Measurements from ENCODE around the gene PEX26.

DNA sequence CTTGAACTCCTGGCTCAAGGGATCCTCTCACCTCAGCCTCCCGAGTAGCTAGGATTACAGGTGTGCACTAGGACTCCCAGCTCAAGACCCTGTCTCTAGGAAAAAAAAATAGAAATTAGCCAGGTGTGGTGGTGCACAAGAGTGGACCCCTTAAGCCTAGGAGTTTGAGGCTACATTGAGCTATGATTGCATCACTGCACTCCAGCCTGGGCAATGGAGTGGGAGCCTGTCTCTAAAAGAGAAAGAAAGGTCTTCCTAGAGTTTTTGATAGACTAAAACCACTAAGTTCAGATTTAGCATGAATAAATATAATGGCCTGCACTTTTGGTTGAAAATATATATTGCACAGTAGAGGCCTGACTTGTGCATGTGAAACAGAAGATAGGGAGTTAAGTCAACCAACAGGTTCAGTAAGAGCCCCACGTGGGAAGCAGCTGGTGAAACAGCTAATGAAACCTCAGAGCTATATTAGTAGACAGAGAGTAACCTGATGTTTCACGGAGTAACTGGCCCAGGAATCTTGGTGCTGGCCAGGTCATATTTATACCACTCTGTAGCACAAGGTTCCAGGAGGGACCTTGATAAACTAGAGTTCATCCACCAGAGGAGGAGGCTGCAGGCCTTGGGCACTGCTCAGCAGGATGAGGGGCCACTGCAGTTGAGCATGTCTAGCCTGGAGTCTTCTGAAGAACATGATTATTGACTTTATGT is 48.8 kb upstream of the PEX26 start:
- TF ChIP-seq CTCF (optimal IDR thresholded peaks at IDR 0.05 in 1 of 3, IDR thresholded peaks at IDR 0.05 in 1 of 3, conservative IDR thresholded peaks at IDR 0.05 in 1 of 3; ENCODE audit: extremely low read depth in 1 of 3, insufficient read depth in 2 of 3, low read length in 3 of 3), result no peak
- no peak for TF ChIP-seq EZH2 (IDR thresholded peaks at IDR 0.05; ENCODE audit: low read length)

Measured in keratinocyte (primary cell).